ENCODE results near the gene EFCAB6. TPM values are rescaled to one million over a fixed set of nuclear protein-coding genes. Genes with fewer than 3 reads are reported as not detected.
A peak's percentile ranks its signal among the peaks of the same experiment; 100 is the strongest.

EFCAB6 gene
- polyA plus RNA-seq, 2 of the 4 experiments (the other 2 are of a cell fraction): 0.46 to 1.2 TPM

DNA sequence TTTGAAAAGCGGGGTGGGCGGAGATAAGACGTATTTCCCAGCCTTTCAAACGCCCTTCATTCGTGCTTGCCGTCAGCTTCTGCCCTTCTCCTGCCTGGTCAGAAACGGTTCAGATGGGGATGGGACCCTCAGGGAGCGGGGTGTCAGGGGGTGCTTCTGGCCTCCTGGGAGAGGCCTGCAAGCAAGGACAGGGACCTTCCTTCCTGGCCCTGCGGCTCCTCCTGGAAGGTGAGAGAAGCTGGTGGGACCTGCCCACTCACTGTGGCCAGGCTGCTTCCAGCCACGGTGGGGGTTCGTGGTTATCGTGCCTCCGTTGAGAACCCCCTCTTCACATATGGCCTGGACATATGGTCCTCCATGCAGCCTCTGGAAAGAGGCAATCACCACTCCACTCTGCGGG, 295.7 kb downstream of the EFCAB6 start:
- DNase-seq (ENCODE audit: low read depth in 1 of 2, low spot score in 1 of 2) (no peak), FAIRE-seq (no peak), ATAC-seq (no peak)
- CTCF ChIA-PET: no interaction called here
- H3K9me3 ChIP-seq: no peaks in the 10 kb centered on the region
- 83% methylated on average over 7 of the region's 14 CpGs for WGBS (ENCODE audit: missing lambda C conversion rate)
- POLR2A ChIA-PET: no interaction called here
- no peak overlapping the region for H3K4me2 ChIP-seq
- TF ChIP-seq FOSB (CRISPR knock-in tag; IDR thresholded peaks at IDR 0.05) (no peak), POLR2AphosphoS2 (conservative IDR thresholded peaks at IDR 0.05; ENCODE audit: low read length) (no peak), NFE2L2 (conservative IDR thresholded peaks at IDR 0.05; ENCODE audit: low read length) (no peak), POLR2A (IDR thresholded peaks at IDR 0.05; ENCODE audit: low read length) (no peak), CTCF (IDR thresholded peaks at IDR 0.05) (no peak)
- no peak overlapping the region for H3K4me3 ChIP-seq
- H3K4me1 ChIP-seq: 0 out of 3 replicates have a peak, but pooled peaks cover under 1% of the 10 kb centered on the region
- H3K27ac ChIP-seq: no peak overlapping the region

DNA sequence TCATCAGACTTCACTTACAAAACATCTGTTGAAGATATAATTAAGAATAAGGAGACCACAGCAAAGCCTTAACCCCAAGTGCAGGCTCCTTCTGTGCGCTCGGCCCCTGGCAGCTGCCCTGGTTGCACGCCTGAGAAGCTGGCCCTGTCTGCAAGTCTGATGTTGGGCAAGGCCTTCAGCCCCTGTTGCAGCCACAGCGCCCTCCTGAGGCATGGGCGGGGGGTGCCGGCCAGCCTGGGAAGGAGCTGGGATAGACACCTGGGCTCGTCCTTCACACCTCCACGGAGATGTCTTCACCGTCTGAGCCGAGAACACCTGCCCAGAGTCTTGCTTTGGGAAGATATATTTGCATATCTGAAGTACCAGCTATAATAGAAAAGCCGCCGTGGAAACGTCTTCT, 296.2 kb downstream of the EFCAB6 start:
- Histone ChIP-seq H3K4me3 (no peak overlapping the region), H3K9me3 (no peaks in the 10 kb centered on the region), H3K4me2 (no peak overlapping the region), H3K4me1 (no peaks in the 10 kb centered on the region), H3K27ac (no peak overlapping the region)
- FAIRE-seq (no peak), DNase-seq (ENCODE audit: low read depth in 1 of 2, low spot score in 1 of 2) (no peak), ATAC-seq (0 out of 6 replicates have a peak, but pooled peaks of 1 of the 2 experiments have one; percentile 31)
- WGBS (ENCODE audit: missing lambda C conversion rate): 71% methylated on average over 8 of the region's 13 CpGs
- ChIA-PET CTCF (interaction anchor here (1.4 kb wide), 1 partner anchor 18 kb away, joined by 3 read pairs; no protein-coding TSS in a partner anchor), POLR2A (no interaction called here)
- TF ChIP-seq EP300 (IDR thresholded peaks at IDR 0.05): no peak
- TF ChIP-seq ESRRA (IDR thresholded peaks at IDR 0.05; ENCODE audit: borderline replicate concordance, low read length): no peak
- TF ChIP-seq REST (IDR thresholded peaks at IDR 0.05): no peak
- no peak for TF ChIP-seq KDM1A (IDR thresholded peaks at IDR 0.05; ENCODE audit: low read depth)

- ATAC-seq (no peak), FAIRE-seq (no peak), DNase-seq (ENCODE audit: low read depth in 1 of 2, low spot score in 1 of 2) (no peak)
- no peaks in the 10 kb centered on the region for H3K9me3 ChIP-seq
- no peak overlapping the region for H3K4me3 ChIP-seq
- no peak overlapping the region for H3K27ac ChIP-seq
- ChIA-PET POLR2A (no interaction called here), CTCF (interaction anchor here (1.4 kb wide), 1 partner anchor 18 kb away, joined by 3 read pairs; no protein-coding TSS in a partner anchor)
- H3K4me1 ChIP-seq: no peaks in the 10 kb centered on the region
- WGBS (ENCODE audit: missing lambda C conversion rate): 60% methylated on average over 1 of the region's 8 CpGs
- no peak for TF ChIP-seq RNF2 (IDR thresholded peaks at IDR 0.05; ENCODE audit: borderline replicate concordance, low read depth)
- no peak for TF ChIP-seq SMC3 (IDR thresholded peaks at IDR 0.05)
- no peak for TF ChIP-seq REST (IDR thresholded peaks at IDR 0.05)
- TF ChIP-seq KDM1A (IDR thresholded peaks at IDR 0.05; ENCODE audit: low read depth): no peak
- TF ChIP-seq, protein P1, sequence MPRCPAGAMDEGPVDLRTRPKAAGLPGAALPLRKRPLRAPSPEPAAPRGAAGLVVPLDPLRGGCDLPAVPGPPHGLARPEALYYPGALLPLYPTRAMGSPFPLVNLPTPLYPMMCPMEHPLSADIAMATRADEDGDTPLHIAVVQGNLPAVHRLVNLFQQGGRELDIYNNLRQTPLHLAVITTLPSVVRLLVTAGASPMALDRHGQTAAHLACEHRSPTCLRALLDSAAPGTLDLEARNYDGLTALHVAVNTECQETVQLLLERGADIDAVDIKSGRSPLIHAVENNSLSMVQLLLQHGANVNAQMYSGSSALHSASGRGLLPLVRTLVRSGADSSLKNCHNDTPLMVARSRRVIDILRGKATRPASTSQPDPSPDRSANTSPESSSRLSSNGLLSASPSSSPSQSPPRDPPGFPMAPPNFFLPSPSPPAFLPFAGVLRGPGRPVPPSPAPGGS (IDR thresholded peaks at IDR 0.05): no peak
- TF ChIP-seq EHMT2 (IDR thresholded peaks at IDR 0.05; ENCODE audit: low read depth): no peak
- no peak for TF ChIP-seq CHD2 (IDR thresholded peaks at IDR 0.05; ENCODE audit: low read length, partially characterized antibody)
- TF ChIP-seq, protein P2, sequence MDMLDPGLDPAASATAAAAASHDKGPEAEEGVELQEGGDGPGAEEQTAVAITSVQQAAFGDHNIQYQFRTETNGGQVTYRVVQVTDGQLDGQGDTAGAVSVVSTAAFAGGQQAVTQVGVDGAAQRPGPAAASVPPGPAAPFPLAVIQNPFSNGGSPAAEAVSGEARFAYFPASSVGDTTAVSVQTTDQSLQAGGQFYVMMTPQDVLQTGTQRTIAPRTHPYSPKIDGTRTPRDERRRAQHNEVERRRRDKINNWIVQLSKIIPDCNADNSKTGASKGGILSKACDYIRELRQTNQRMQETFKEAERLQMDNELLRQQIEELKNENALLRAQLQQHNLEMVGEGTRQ (IDR thresholded peaks at IDR 0.05): no peak
- no peak for TF ChIP-seq HEYL (CRISPR knock-in tag; IDR thresholded peaks at IDR 0.05)
- no peak for TF ChIP-seq TP53 (CRISPR knock-in tag; IDR thresholded peaks at IDR 0.05)
- no peak for TF ChIP-seq HOXB13 (CRISPR knock-in tag; IDR thresholded peaks at IDR 0.05; ENCODE audit: low read depth)
- TF ChIP-seq, protein P3, sequence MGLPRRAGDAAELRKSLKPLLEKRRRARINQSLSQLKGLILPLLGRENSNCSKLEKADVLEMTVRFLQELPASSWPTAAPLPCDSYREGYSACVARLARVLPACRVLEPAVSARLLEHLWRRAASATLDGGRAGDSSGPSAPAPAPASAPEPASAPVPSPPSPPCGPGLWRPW (IDR thresholded peaks at IDR 0.05): no peak
- TF ChIP-seq MYC (IDR thresholded peaks at IDR 0.05; ENCODE audit: borderline replicate concordance, low read length): no peak
- no peak overlapping the region for H3K4me2 ChIP-seq
Observed at GRCh38 chr22:43515411-43515810, 296.7 kb downstream of the EFCAB6 start.
